HUES6 (cell line): ENCODE data around the gene GCNT3.
"Not testable (repeated sequence)": the region's sequence is repeated elsewhere in the genome, so short reads cannot be mapped to it uniquely, and the experiment has no call there.

Experiments
- H3K27ac ChIP-seq: 2 replicates; pipeline ENCODE4 v1.7.0; 2013; ENCODE audit warnings: low read depth, mild to moderate bottlenecking, low read length, inconsistent platforms
- H3K27me3 ChIP-seq: 2 replicates; pipeline ENCODE4 v1.6.1; 2013; ENCODE audit warnings: low read length; ENCODE audit not compliant: control insufficient read depth, insufficient read depth
- H3K36me3 ChIP-seq: 2 replicates; pipeline ENCODE4 v1.6.1; 2013; ENCODE audit warnings: low read length; ENCODE audit not compliant: control insufficient read depth, insufficient read depth
- H3K4me1 ChIP-seq: 2 replicates; pipeline ENCODE4 v1.6.1; 2013; ENCODE audit warnings: low read length; ENCODE audit not compliant: control insufficient read depth, insufficient read depth
- H3K4me3 ChIP-seq: 2 replicates; pipeline ENCODE4 v1.5.1; 2013; ENCODE audit warnings: low read depth, low read length
- H3K9ac ChIP-seq: one replicate; pipeline ENCODE4 v1.6.1; 2013; ENCODE audit warnings: mild to moderate bottlenecking, low read length
- H3K9me3 ChIP-seq: 2 replicates; pipeline ENCODE4 v1.6.1; 2013; ENCODE audit warnings: low read depth, low read length; ENCODE audit not compliant: control insufficient read depth, insufficient read depth

The GCNT3 gene

GRCh38 chr15:59618406-59618805 lies 6.8 kb downstream of the GCNT3 start:
- Histone ChIP-seq H3K4me1 (no peaks in the 10 kb centered on the region), H3K9me3 (no peaks in the 10 kb centered on the region), H3K9ac (no peak overlapping the region), H3K27me3 (peaks cover 3% of the 10 kb centered on the region; the same call in 1 of the 2 replicates), H3K27ac (no peak overlapping the region), H3K4me3 (no peak overlapping the region), H3K36me3 (no peaks in the 10 kb centered on the region)

GRCh38 chr15:59622289-59622688 lies 10.7 kb downstream of the GCNT3 start:
- H3K4me3 ChIP-seq: no peak overlapping the region
- H3K4me1 ChIP-seq: no peaks in the 10 kb centered on the region
- no peaks in the 10 kb centered on the region for H3K36me3 ChIP-seq
- H3K27ac ChIP-seq: no peak overlapping the region
- H3K27me3 ChIP-seq: peaks cover 8% of the 10 kb centered on the region; the same call in 1 of the 2 replicates
- no peak overlapping the region for H3K9ac ChIP-seq
- no peaks in the 10 kb centered on the region for H3K9me3 ChIP-seq

GRCh38 chr15:59632714-59633113 lies 21.1 kb downstream of the GCNT3 start:
- no peak overlapping the region for H3K4me3 ChIP-seq
- H3K9me3 ChIP-seq: no peaks in the 10 kb centered on the region
- no peaks in the 10 kb centered on the region for H3K27me3 ChIP-seq
- H3K9ac ChIP-seq: no peak overlapping the region
- peaks cover 3% of the 10 kb centered on the region; the same call in 1 of the 2 replicates for H3K36me3 ChIP-seq
- no peak overlapping the region for H3K27ac ChIP-seq
- H3K4me1 ChIP-seq: peaks cover 2% of the 10 kb centered on the region; the same call in 1 of the 2 replicates

- H3K4me3 ChIP-seq: no peak overlapping the region
- H3K36me3 ChIP-seq: peaks cover 31% of the 10 kb centered on the region
- H3K9ac ChIP-seq: no peak overlapping the region
- no peaks in the 10 kb centered on the region for H3K27me3 ChIP-seq
- peaks cover 2% of the 10 kb centered on the region; the same call in 1 of the 2 replicates for H3K4me1 ChIP-seq
- no peak overlapping the region for H3K27ac ChIP-seq
- H3K9me3 ChIP-seq: no peaks in the 10 kb centered on the region
Observed at GRCh38 chr15:59636184-59636583, 24.6 kb downstream of the GCNT3 start.

GRCh38 chr15:59637507-59637906 lies 25.9 kb downstream of the GCNT3 start:
- H3K4me3 ChIP-seq, H3K4me1 ChIP-seq, H3K9ac ChIP-seq, H3K9me3 ChIP-seq, H3K27ac ChIP-seq, H3K27me3 ChIP-seq: not testable (repeated sequence)
- peaks cover 39% of the 10 kb centered on the region for H3K36me3 ChIP-seq

GRCh38 chr15:59642351-59642750 lies 30.8 kb downstream of the GCNT3 start:
- H3K27ac ChIP-seq: no peak overlapping the region
- no peaks in the 10 kb centered on the region for H3K9me3 ChIP-seq
- no peaks in the 10 kb centered on the region for H3K4me1 ChIP-seq
- H3K36me3 ChIP-seq: peaks cover 65% of the 10 kb centered on the region
- H3K9ac ChIP-seq: no peak overlapping the region
- H3K4me3 ChIP-seq: no peak overlapping the region
- no peaks in the 10 kb centered on the region for H3K27me3 ChIP-seq

GRCh38 chr15:59644756-59645155 lies 33.2 kb downstream of the GCNT3 start:
- Histone ChIP-seq H3K27ac (no peak overlapping the region), H3K9me3 (no peaks in the 10 kb centered on the region), H3K36me3 (peaks cover 66% of the 10 kb centered on the region), H3K27me3 (no peaks in the 10 kb centered on the region), H3K9ac (no peak overlapping the region), H3K4me1 (no peaks in the 10 kb centered on the region), H3K4me3 (no peak overlapping the region)

GRCh38 chr15:59645812-59646211 lies 34.2 kb downstream of the GCNT3 start:
- not testable (repeated sequence) for H3K27me3 ChIP-seq, H3K4me1 ChIP-seq, H3K9me3 ChIP-seq, H3K4me3 ChIP-seq, H3K27ac ChIP-seq, H3K9ac ChIP-seq
- peaks cover 66% of the 10 kb centered on the region for H3K36me3 ChIP-seq

- H3K36me3 ChIP-seq: peaks cover 66% of the 10 kb centered on the region
- no peaks in the 10 kb centered on the region for H3K4me1 ChIP-seq
- no peaks in the 10 kb centered on the region for H3K27me3 ChIP-seq
- no peak overlapping the region for H3K4me3 ChIP-seq
- no peaks in the 10 kb centered on the region for H3K9me3 ChIP-seq
- no peak overlapping the region for H3K27ac ChIP-seq
- H3K9ac ChIP-seq: no peak overlapping the region
Observed at GRCh38 chr15:59646277-59646676, 34.7 kb downstream of the GCNT3 start.

- Histone ChIP-seq H3K4me3 (no peak overlapping the region), H3K4me1 (no peaks in the 10 kb centered on the region), H3K9me3 (no peaks in the 10 kb centered on the region), H3K9ac (no peak overlapping the region), H3K27ac (no peak overlapping the region), H3K27me3 (no peaks in the 10 kb centered on the region), H3K36me3 (peaks cover 66% of the 10 kb centered on the region)
Observed at GRCh38 chr15:59647085-59647484, 35.5 kb downstream of the GCNT3 start.

GRCh38 chr15:59649603-59650002 lies 38.0 kb downstream of the GCNT3 start:
- H3K27me3 ChIP-seq: no peaks in the 10 kb centered on the region
- H3K36me3 ChIP-seq: peaks cover 85% of the 10 kb centered on the region
- H3K9me3 ChIP-seq: no peaks in the 10 kb centered on the region
- no peaks in the 10 kb centered on the region for H3K4me1 ChIP-seq
- no peak overlapping the region for H3K4me3 ChIP-seq
- no peak overlapping the region for H3K27ac ChIP-seq
- no peak overlapping the region for H3K9ac ChIP-seq

- Histone ChIP-seq H3K4me3 (no peak overlapping the region), H3K36me3 (peaks cover 54% of the 10 kb centered on the region), H3K9me3 (no peaks in the 10 kb centered on the region), H3K27me3 (no peaks in the 10 kb centered on the region), H3K27ac (no peak overlapping the region), H3K4me1 (peaks cover 7% of the 10 kb centered on the region), H3K9ac (no peak overlapping the region)
Observed at GRCh38 chr15:59654046-59654445, 42.5 kb downstream of the GCNT3 start.
